ENCODE data around the gene APOE. TPM values are rescaled to one million over a fixed set of nuclear protein-coding genes. Genes with fewer than 3 reads are reported as not detected.

The APOE gene
- total and polyA plus RNA-seq, 2 of the 13 experiments (the other 11 are each of a cell fraction or from before 2014, with no cell fraction given) = 1,328 to 1,470 TPM

GRCh38 chr19:44951179-44952159, 45.9 kb downstream of the APOE start (continued):
- TF ChIP-seq ZBTB21 (CRISPR knock-in tag; IDR thresholded peaks at IDR 0.05) (no peak), RCOR2 (CRISPR knock-in tag; IDR thresholded peaks at IDR 0.05) (no peak), ZNF614 (CRISPR knock-in tag; IDR thresholded peaks at IDR 0.05; ENCODE audit: borderline replicate concordance) (0 out of 2 replicates have a peak, but pooled peaks have one; percentile 17), HNRNPL (IDR thresholded peaks at IDR 0.05; ENCODE audit: low read depth, low read length) (peak; percentile 92), YY1 (IDR thresholded peaks at IDR 0.05; ENCODE audit: insufficient read depth, insufficient replicate concordance, low read depth, low read length) (no peak), CREM (IDR thresholded peaks at IDR 0.05) (no peak), CREM (CRISPR knock-in tag; IDR thresholded peaks at IDR 0.05) (no peak), ZBTB42 (CRISPR knock-in tag; IDR thresholded peaks at IDR 0.05) (0 out of 2 replicates have a peak, but pooled peaks have one; percentile 49), ZC3H13 (CRISPR knock-in tag; IDR thresholded peaks at IDR 0.05) (no peak), KDM5A (IDR thresholded peaks at IDR 0.05; ENCODE audit: borderline replicate concordance, low read length) (peak; percentile 52; the same call in 1 of the 2 replicates), FOXM1 (CRISPR knock-in tag; IDR thresholded peaks at IDR 0.05) (no peak), ZNF350 (CRISPR knock-in tag; IDR thresholded peaks at IDR 0.05; ENCODE audit: borderline replicate concordance, low read depth) (peak; percentile 22; the same call in 1 of the 2 replicates), EHMT2 (IDR thresholded peaks at IDR 0.05; ENCODE audit: borderline replicate concordance, low read depth, low read length) (no peak), MED1 (CRISPR knock-in tag; IDR thresholded peaks at IDR 0.05) (peak; percentile 0; the same call in 1 of the 2 replicates), RNF2 (conservative IDR thresholded peaks at IDR 0.05; ENCODE audit: low read depth) (no peak), CSRNP1 (CRISPR knock-in tag; IDR thresholded peaks at IDR 0.05) (0 out of 2 replicates have a peak, but pooled peaks have one; percentile 47), HIC2 (CRISPR knock-in tag; IDR thresholded peaks at IDR 0.05; ENCODE audit: low read depth) (no peak)
- TF ChIP-seq, protein P1, sequence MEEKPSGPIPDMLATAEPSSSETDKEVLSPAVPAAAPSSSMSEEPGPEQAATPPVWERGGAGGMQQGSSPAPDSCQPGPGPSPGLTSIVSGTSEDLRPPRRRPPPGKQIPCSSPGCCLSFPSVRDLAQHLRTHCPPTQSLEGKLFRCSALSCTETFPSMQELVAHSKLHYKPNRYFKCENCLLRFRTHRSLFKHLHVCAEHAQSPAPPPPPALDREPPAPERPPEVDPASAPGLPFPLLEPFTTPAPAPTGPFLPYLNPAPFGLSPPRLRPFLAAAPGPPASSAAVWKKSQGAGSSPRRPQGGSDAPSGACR (CRISPR knock-in tag; IDR thresholded peaks at IDR 0.05) = no peak
- TF ChIP-seq, protein P2, sequence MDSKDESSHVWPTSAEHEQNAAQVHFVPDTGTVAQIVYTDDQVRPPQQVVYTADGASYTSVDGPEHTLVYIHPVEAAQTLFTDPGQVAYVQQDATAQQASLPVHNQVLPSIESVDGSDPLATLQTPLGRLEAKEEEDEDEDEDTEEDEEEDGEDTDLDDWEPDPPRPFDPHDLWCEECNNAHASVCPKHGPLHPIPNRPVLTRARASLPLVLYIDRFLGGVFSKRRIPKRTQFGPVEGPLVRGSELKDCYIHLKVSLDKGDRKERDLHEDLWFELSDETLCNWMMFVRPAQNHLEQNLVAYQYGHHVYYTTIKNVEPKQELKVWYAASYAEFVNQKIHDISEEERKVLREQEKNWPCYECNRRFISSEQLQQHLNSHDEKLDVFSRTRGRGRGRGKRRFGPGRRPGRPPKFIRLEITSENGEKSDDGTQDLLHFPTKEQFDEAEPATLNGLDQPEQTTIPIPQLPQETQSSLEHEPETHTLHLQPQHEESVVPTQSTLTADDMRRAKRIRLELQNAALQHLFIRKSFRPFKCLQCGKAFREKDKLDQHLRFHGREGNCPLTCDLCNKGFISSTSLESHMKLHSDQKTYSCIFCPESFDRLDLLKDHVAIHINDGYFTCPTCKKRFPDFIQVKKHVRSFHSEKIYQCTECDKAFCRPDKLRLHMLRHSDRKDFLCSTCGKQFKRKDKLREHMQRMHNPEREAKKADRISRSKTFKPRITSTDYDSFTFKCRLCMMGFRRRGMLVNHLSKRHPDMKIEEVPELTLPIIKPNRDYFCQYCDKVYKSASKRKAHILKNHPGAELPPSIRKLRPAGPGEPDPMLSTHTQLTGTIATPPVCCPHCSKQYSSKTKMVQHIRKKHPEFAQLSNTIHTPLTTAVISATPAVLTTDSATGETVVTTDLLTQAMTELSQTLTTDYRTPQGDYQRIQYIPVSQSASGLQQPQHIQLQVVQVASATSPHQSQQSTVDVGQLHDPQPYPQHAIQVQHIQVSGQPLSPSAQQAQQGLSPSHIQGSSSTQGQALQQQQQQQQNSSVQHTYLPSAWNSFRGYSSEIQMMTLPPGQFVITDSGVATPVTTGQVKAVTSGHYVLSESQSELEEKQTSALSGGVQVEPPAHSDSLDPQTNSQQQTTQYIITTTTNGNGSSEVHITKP (CRISPR knock-in tag; IDR thresholded peaks at IDR 0.05; ENCODE audit: low read depth) = no peak

All from HepG2 (cell line).